Hematopoietic multipotent progenitor cell treated with erythropoietin and hydrocortisone succinate and interleukin-3 and kit ligand, for 17 days (in vitro differentiated cells): Measurements from ENCODE around the gene C1orf174.

Experiments
- DNase-seq: peaks from one replicate; pipeline ENCODE4 v3.0.0-alpha.2; 2015; ENCODE audit warnings: low spot score

The C1orf174 gene

GRCh38 chr1:3900150-3900968 lies at the start of gene C1orf174:
Gene C1orf174, minus strand, starts transcription at chr1:3900272. Its CDS starts 86 bp downstream, at chr1:3900186.
- DNase-seq: peak; percentile 96

GRCh38 chr1:3948344-3948743 lies 48.3 kb upstream of the C1orf174 start:
- DNase-seq: no peak

GRCh38 chr1:3945916-3946840 lies 46.1 kb upstream of the C1orf174 start:
- DNase-seq: no peak

- DNase-seq: no peak
Observed at GRCh38 chr1:3945222-3945621, 45.1 kb upstream of the C1orf174 start.

- no peak for DNase-seq
Observed at GRCh38 chr1:3944578-3945125, 44.6 kb upstream of the C1orf174 start.

- DNase-seq: no peak
Observed at GRCh38 chr1:3943806-3944577, 43.9 kb upstream of the C1orf174 start.

- no peak for DNase-seq
Observed at GRCh38 chr1:3943123-3943431, 43.0 kb upstream of the C1orf174 start.

- no peak for DNase-seq
Observed at GRCh38 chr1:3942416-3943122, 42.5 kb upstream of the C1orf174 start.

- no peak for DNase-seq
Observed at GRCh38 chr1:3940754-3941345, 40.8 kb upstream of the C1orf174 start.

- DNase-seq: no peak
Observed at GRCh38 chr1:3940081-3940753, 40.1 kb upstream of the C1orf174 start.

- DNase-seq: no peak
Observed at GRCh38 chr1:3939242-3940080, 39.4 kb upstream of the C1orf174 start.

- DNase-seq: no peak
Observed at GRCh38 chr1:3932156-3932919, 32.3 kb upstream of the C1orf174 start.

- no peak for DNase-seq
Observed at GRCh38 chr1:3931007-3931912, 31.2 kb upstream of the C1orf174 start.

- DNase-seq: no peak
Observed at GRCh38 chr1:3930301-3931006, 30.4 kb upstream of the C1orf174 start.

- DNase-seq: no peak
Observed at GRCh38 chr1:3929126-3929525, 29.1 kb upstream of the C1orf174 start.

GRCh38 chr1:3928586-3928985 lies 28.5 kb upstream of the C1orf174 start:
- no peak for DNase-seq

- no peak for DNase-seq
Observed at GRCh38 chr1:3926956-3927355, 26.9 kb upstream of the C1orf174 start.
